HepG2 (cell line): ENCODE data around the gene CYP27B1. TPM values are rescaled to one million over a fixed set of nuclear protein-coding genes. Genes with fewer than 3 reads are reported as not detected.

Source experiments
- ELF3 ChIP-seq: IDR thresholded peaks from 2 replicates; pipeline ENCODE4 v1.6.1; 2016; ENCODE audit warnings: missing genetic modification reagents, missing compliant biosample characterization
- MEIS2 ChIP-seq: sonication (generic); formaldehyde crosslinking; IDR thresholded peaks from 2 replicates; pipeline ENCODE4 v1.9.0; 2021; ENCODE audit warnings: mild to moderate bottlenecking, missing genetic modification reagents
- TMF1 ChIP-seq: sonication (generic); formaldehyde crosslinking; IDR thresholded peaks from 2 replicates; pipeline ENCODE4 v1.8.1; 2022; ENCODE audit warnings: low read depth, missing genetic modification reagents
- ZNF33A ChIP-seq: sonication (generic); formaldehyde crosslinking; IDR thresholded peaks from 2 replicates; pipeline ENCODE4 v1.5.1; 2020; ENCODE audit warnings: missing genetic modification reagents, mild to moderate bottlenecking, moderate library complexity, borderline replicate concordance
- ZNF501 ChIP-seq: sonication (generic); formaldehyde crosslinking; IDR thresholded peaks from 2 replicates; pipeline ENCODE4 v1.5.1; 2020; ENCODE audit warnings: mild to moderate bottlenecking, moderate library complexity, missing genetic modification reagents
- polyA plus RNA-seq, 8 experiments: library from polyadenylated mRNA; depleted of rRNA in 3 of 8; stranded (reverse) in 7 of 8; unstranded in 1 of 8; fragments of >200 nt; fragmentation: Illumina TruSeq in 4 of 8; extraction: Trizol in 4 of 8; gene quantifications; 2 replicates each; pipeline versions ENCODE4 v1.2.1 to v1.2.3, GENCODE V29; 2011 to 2016; ENCODE audit warnings: low read depth in 4 of 8, missing spikeins in 1 of 8, mixed read lengths in 1 of 8; ENCODE audit not compliant: insufficient read depth in 1 of 8
- total RNA-seq, 5 experiments: library from RNA; depleted of rRNA; stranded (reverse); fragments of >200 nt; fragmentation: Illumina TruSeq; extraction: Trizol; gene quantifications; 2 replicates each; pipeline ENCODE4 v1.2.3, GENCODE V29; 2016; ENCODE audit warnings: low read depth in 1 of 5
- TF ChIP-seq, protein P1 (sequence below): sonication (generic); formaldehyde crosslinking; IDR thresholded peaks from 2 replicates; pipeline ENCODE4 v1.4.0; 2020; ENCODE audit warnings: missing genetic modification reagents
- TF ChIP-seq, protein P2 (sequence below): sonication (generic); formaldehyde crosslinking; IDR thresholded peaks from 2 replicates; pipeline ENCODE4 v1.5.1; 2020; ENCODE audit warnings: mild to moderate bottlenecking, missing genetic modification reagents, moderate library complexity

Gene CYP27B1
- total and polyA plus RNA-seq, 2 of the 13 experiments (the other 11 are each of a cell fraction or from before 2014, with no cell fraction given), result 2.3 to 3.0 TPM

DNA sequence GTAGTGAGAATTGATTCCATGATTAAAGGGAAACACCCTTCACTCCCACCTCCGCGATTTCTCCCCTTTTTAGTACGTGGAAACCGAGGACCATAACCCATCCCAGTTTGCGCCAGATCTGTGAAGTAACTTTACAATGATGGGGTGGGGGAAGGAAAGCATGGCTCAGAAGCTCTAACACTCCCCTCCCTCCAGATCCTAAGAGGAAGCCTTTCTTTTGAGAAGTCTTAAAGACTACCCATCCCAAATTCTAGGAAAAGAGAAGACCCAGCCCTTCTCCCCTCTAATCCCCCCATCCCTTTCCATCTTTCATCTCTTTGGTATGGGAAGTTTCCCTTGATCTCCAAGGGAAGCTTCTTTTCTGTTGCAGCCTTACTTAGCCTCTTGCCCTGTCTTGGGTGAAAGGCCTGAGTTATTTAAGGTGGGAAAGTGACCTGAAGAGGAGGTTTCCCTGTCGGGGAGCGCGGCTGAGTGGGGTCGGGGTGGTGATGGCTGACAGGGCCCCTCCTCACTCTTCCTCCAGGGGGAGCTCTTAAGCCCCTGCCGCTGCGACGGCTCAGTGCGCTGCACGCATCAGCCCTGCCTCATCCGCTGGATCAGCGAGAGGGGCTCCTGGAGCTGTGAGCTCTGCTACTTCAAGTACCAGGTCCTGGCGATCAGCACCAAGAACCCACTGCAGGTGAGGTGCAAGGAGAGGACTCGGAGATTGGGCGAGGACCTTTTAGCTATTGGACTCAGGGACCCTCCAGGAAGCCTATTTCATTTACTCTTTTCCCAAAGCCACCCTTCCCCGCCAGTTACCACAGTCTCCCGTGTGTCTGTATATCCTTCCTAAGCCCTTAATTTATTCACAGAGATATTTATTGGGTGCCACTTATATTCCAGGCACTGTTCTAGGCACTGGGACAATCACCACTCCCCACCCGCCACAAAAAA lies 10.2 kb downstream of the CYP27B1 start (continued):
- TF ChIP-seq, protein P1, sequence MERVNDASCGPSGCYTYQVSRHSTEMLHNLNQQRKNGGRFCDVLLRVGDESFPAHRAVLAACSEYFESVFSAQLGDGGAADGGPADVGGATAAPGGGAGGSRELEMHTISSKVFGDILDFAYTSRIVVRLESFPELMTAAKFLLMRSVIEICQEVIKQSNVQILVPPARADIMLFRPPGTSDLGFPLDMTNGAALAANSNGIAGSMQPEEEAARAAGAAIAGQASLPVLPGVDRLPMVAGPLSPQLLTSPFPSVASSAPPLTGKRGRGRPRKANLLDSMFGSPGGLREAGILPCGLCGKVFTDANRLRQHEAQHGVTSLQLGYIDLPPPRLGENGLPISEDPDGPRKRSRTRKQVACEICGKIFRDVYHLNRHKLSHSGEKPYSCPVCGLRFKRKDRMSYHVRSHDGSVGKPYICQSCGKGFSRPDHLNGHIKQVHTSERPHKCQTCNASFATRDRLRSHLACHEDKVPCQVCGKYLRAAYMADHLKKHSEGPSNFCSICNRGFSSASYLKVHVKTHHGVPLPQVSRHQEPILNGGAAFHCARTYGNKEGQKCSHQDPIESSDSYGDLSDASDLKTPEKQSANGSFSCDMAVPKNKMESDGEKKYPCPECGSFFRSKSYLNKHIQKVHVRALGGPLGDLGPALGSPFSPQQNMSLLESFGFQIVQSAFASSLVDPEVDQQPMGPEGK, result 0 out of 2 replicates have a peak, but pooled peaks have one; percentile 13
- TF ChIP-seq ZNF33A (CRISPR knock-in tag) (no peak), TMF1 (CRISPR knock-in tag) (no peak), ELF3 (no peak), MEIS2 (CRISPR knock-in tag) (no peak), ZNF501 (0 out of 2 replicates have a peak, but pooled peaks have one; percentile 35)
- TF ChIP-seq, protein P2, sequence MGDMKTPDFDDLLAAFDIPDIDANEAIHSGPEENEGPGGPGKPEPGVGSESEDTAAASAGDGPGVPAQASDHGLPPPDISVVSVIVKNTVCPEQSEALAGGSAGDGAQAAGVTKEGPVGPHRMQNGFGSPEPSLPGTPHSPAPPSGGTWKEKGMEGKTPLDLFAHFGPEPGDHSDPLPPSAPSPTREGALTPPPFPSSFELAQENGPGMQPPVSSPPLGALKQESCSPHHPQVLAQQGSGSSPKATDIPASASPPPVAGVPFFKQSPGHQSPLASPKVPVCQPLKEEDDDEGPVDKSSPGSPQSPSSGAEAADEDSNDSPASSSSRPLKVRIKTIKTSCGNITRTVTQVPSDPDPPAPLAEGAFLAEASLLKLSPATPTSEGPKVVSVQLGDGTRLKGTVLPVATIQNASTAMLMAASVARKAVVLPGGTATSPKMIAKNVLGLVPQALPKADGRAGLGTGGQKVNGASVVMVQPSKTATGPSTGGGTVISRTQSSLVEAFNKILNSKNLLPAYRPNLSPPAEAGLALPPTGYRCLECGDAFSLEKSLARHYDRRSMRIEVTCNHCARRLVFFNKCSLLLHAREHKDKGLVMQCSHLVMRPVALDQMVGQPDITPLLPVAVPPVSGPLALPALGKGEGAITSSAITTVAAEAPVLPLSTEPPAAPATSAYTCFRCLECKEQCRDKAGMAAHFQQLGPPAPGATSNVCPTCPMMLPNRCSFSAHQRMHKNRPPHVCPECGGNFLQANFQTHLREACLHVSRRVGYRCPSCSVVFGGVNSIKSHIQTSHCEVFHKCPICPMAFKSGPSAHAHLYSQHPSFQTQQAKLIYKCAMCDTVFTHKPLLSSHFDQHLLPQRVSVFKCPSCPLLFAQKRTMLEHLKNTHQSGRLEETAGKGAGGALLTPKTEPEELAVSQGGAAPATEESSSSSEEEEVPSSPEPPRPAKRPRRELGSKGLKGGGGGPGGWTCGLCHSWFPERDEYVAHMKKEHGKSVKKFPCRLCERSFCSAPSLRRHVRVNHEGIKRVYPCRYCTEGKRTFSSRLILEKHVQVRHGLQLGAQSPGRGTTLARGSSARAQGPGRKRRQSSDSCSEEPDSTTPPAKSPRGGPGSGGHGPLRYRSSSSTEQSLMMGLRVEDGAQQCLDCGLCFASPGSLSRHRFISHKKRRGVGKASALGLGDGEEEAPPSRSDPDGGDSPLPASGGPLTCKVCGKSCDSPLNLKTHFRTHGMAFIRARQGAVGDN (CRISPR knock-in tag), result peak; percentile 63
